T-helper 2 cell treated with Interferon-gamma antibody and Interleukin-4, amounts not matched to agents 5 μg/mL and 100 μg/mL, for 36 hours (primary cell): ENCODE data around the gene ROR2.

Source experiments
- DNase-seq: peaks from one replicate; pipeline ENCODE4 v3.0.0; 2021; ENCODE audit warnings: low spot score
- H3K27ac Mint-ChIP-seq: one replicate; pipeline ENCODE4 v1.8.0; 2021; ENCODE audit warnings: mild to moderate bottlenecking, mixed read lengths
- H3K27me3 Mint-ChIP-seq: one replicate; pipeline ENCODE4 v1.8.0; 2021; ENCODE audit warnings: low read depth, mixed read lengths
- H3K36me3 Mint-ChIP-seq: one replicate; pipeline ENCODE4 v1.8.0; 2021; ENCODE audit warnings: low read depth, mixed read lengths
- H3K4me1 Mint-ChIP-seq: one replicate; pipeline ENCODE4 v1.8.0; 2021; ENCODE audit warnings: low read depth, mixed read lengths
- H3K4me3 Mint-ChIP-seq: one replicate; pipeline ENCODE4 v1.8.0; 2022; ENCODE audit warnings: mild to moderate bottlenecking, moderate library complexity, mixed read lengths
- H3K9me3 Mint-ChIP-seq: one replicate; pipeline ENCODE4 v1.8.0; 2021; ENCODE audit warnings: mixed read lengths

The ROR2 gene

GRCh38 chr9:91880378-91880972, 69.6 kb downstream of the ROR2 start:
- Mint-ChIP-seq H3K27me3 (peaks cover 36% of the 10 kb centered on the region), H3K27ac (no peak overlapping the region), H3K4me1 (no peaks in the 10 kb centered on the region), H3K36me3 (no peaks in the 10 kb centered on the region), H3K9me3 (no peaks in the 10 kb centered on the region), H3K4me3 (no peak overlapping the region)
- DNase-seq, result no peak

GRCh38 chr9:91879231-91879630, 70.8 kb downstream of the ROR2 start:
- Mint-ChIP-seq H3K27me3 (peaks cover 36% of the 10 kb centered on the region), H3K4me3 (no peak overlapping the region), H3K36me3 (no peaks in the 10 kb centered on the region), H3K9me3 (no peaks in the 10 kb centered on the region), H3K27ac (no peak overlapping the region), H3K4me1 (no peaks in the 10 kb centered on the region)
- DNase-seq, result no peak

GRCh38 chr9:91873637-91874051, 76.4 kb downstream of the ROR2 start:
- no peak overlapping the region for H3K4me3 Mint-ChIP-seq
- H3K27me3 Mint-ChIP-seq, result peaks cover 24% of the 10 kb centered on the region
- no peaks in the 10 kb centered on the region for H3K9me3 Mint-ChIP-seq
- DNase-seq, result no peak
- no peak overlapping the region for H3K27ac Mint-ChIP-seq
- H3K4me1 Mint-ChIP-seq, result no peaks in the 10 kb centered on the region
- H3K36me3 Mint-ChIP-seq, result no peaks in the 10 kb centered on the region

DNA sequence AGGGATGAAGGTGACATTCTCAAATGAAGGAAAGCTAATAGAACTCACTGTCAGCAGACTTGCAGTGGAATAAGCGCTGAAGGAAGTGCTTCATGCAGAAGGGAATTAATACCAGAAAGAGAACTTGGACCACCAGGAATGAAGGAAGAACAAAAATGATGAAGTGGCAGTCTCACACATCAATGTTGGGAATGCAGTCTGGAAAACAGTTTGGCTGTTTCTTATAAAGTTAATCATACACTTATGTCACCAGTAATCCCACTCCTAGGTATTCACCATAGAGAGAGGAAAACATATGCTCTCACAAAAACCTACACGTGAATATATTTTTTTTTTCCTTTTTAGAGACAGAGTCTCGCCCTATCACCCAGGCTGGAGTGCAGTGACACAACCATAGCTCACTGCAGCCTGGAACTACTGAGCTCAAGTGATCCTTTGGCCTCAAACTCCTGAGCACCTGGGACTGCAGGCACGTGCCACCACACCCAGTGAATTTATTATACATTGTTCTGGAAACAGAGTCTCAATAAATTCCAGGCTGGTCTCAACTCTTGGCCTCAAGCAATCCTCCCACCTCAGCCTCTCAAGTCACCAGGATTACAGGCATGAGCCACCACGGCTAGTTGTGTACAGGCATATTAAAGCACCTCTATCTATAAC, 81.2 kb downstream of the ROR2 start:
- Mint-ChIP-seq H3K4me3 (no peak overlapping the region), H3K36me3 (no peaks in the 10 kb centered on the region), H3K9me3 (no peaks in the 10 kb centered on the region), H3K27ac (no peak overlapping the region), H3K27me3 (peaks cover 24% of the 10 kb centered on the region), H3K4me1 (no peaks in the 10 kb centered on the region)
- DNase-seq, result no peak

GRCh38 chr9:91867740-91868139, 82.3 kb downstream of the ROR2 start:
- Mint-ChIP-seq H3K4me3 (no peak overlapping the region), H3K9me3 (no peaks in the 10 kb centered on the region), H3K27me3 (peaks cover 31% of the 10 kb centered on the region), H3K27ac (no peak overlapping the region), H3K4me1 (no peaks in the 10 kb centered on the region), H3K36me3 (no peaks in the 10 kb centered on the region)
- DNase-seq, result no peak

- Mint-ChIP-seq H3K4me3 (no peak overlapping the region), H3K36me3 (no peaks in the 10 kb centered on the region), H3K4me1 (no peaks in the 10 kb centered on the region), H3K27me3 (peaks cover 31% of the 10 kb centered on the region), H3K9me3 (no peaks in the 10 kb centered on the region), H3K27ac (no peak overlapping the region)
- no peak for DNase-seq
Measured at GRCh38 chr9:91865041-91865440, 85.0 kb downstream of the ROR2 start.

- H3K27me3 Mint-ChIP-seq, result peaks cover 27% of the 10 kb centered on the region
- H3K4me3 Mint-ChIP-seq, result no peak overlapping the region
- no peak overlapping the region for H3K27ac Mint-ChIP-seq
- H3K36me3 Mint-ChIP-seq, result no peaks in the 10 kb centered on the region
- H3K4me1 Mint-ChIP-seq, result no peaks in the 10 kb centered on the region
- no peak for DNase-seq
- H3K9me3 Mint-ChIP-seq, result no peaks in the 10 kb centered on the region
Measured at GRCh38 chr9:91864380-91864779, 85.6 kb downstream of the ROR2 start.

GRCh38 chr9:91863469-91863868, 86.6 kb downstream of the ROR2 start:
- H3K9me3 Mint-ChIP-seq, result no peaks in the 10 kb centered on the region
- peaks cover 20% of the 10 kb centered on the region for H3K27me3 Mint-ChIP-seq
- no peaks in the 10 kb centered on the region for H3K36me3 Mint-ChIP-seq
- H3K27ac Mint-ChIP-seq, result no peak overlapping the region
- no peak overlapping the region for H3K4me3 Mint-ChIP-seq
- no peaks in the 10 kb centered on the region for H3K4me1 Mint-ChIP-seq
- no peak for DNase-seq

- peaks cover 3% of the 10 kb centered on the region for H3K27me3 Mint-ChIP-seq
- DNase-seq, result no peak
- no peaks in the 10 kb centered on the region for H3K9me3 Mint-ChIP-seq
- H3K27ac Mint-ChIP-seq, result no peak overlapping the region
- no peaks in the 10 kb centered on the region for H3K4me1 Mint-ChIP-seq
- H3K4me3 Mint-ChIP-seq, result no peak overlapping the region
- H3K36me3 Mint-ChIP-seq, result no peaks in the 10 kb centered on the region
Measured at GRCh38 chr9:91858213-91859030, 91.6 kb downstream of the ROR2 start.

GRCh38 chr9:91857291-91858212, 92.5 kb downstream of the ROR2 start:
- H3K36me3 Mint-ChIP-seq, result no peaks in the 10 kb centered on the region
- no peak for DNase-seq
- no peaks in the 10 kb centered on the region for H3K9me3 Mint-ChIP-seq
- no peaks in the 10 kb centered on the region for H3K27me3 Mint-ChIP-seq
- no peak overlapping the region for H3K27ac Mint-ChIP-seq
- no peaks in the 10 kb centered on the region for H3K4me1 Mint-ChIP-seq
- H3K4me3 Mint-ChIP-seq, result no peak overlapping the region

- no peaks in the 10 kb centered on the region for H3K27me3 Mint-ChIP-seq
- DNase-seq, result no peak
- no peak overlapping the region for H3K27ac Mint-ChIP-seq
- H3K9me3 Mint-ChIP-seq, result no peaks in the 10 kb centered on the region
- H3K4me1 Mint-ChIP-seq, result no peaks in the 10 kb centered on the region
- H3K36me3 Mint-ChIP-seq, result no peaks in the 10 kb centered on the region
- H3K4me3 Mint-ChIP-seq, result no peak overlapping the region
Measured at GRCh38 chr9:91856419-91856818, 93.6 kb downstream of the ROR2 start.

- Mint-ChIP-seq H3K36me3 (no peaks in the 10 kb centered on the region), H3K4me3 (no peak overlapping the region), H3K9me3 (no peaks in the 10 kb centered on the region), H3K27ac (no peak overlapping the region), H3K27me3 (no peaks in the 10 kb centered on the region), H3K4me1 (no peaks in the 10 kb centered on the region)
- DNase-seq, result no peak
Measured at GRCh38 chr9:91855196-91855595, 94.8 kb downstream of the ROR2 start.

- no peak overlapping the region for H3K27ac Mint-ChIP-seq
- peaks cover 1% of the 10 kb centered on the region for H3K4me1 Mint-ChIP-seq
- no peak for DNase-seq
- peaks cover 8% of the 10 kb centered on the region for H3K27me3 Mint-ChIP-seq
- H3K4me3 Mint-ChIP-seq, result no peak overlapping the region
- H3K9me3 Mint-ChIP-seq, result no peaks in the 10 kb centered on the region
- no peaks in the 10 kb centered on the region for H3K36me3 Mint-ChIP-seq
Measured at GRCh38 chr9:91852801-91853347, 97.2 kb downstream of the ROR2 start.
